PFSK-1 (cell line): ENCODE results near the gene MYBPH.

ENCODE experiments used
- FOXP2 ChIP-seq: optimal IDR thresholded peaks from 2 replicates; pipeline ENCODE3; 2011; ENCODE audit warnings: borderline replicate concordance, control low read depth, inconsistent platforms; ENCODE audit not compliant: insufficient read depth; ENCODE audit errors: extremely low read length, extremely low read depth
- POLR2AphosphoS5 ChIP-seq: IDR thresholded peaks from 2 replicates; pipeline ENCODE4 v1.6.1; 2012; ENCODE audit warnings: low read depth, mild to moderate bottlenecking, control low read depth, low read length, moderate library complexity
- REST ChIP-seq, 2 experiments: IDR thresholded peaks; 2 replicates each; pipeline versions ENCODE4 v1.6.1 to v1.8.0; 2011 to 2012; ENCODE audit warnings: low read depth in 2 of 2, low read length in 2 of 2, control low read depth in 1 of 2, inconsistent platforms in 1 of 2, mild to moderate bottlenecking in 1 of 2, moderate library complexity in 1 of 2; ENCODE audit not compliant: insufficient read depth in 1 of 2
- SIN3A ChIP-seq: IDR thresholded peaks from 2 replicates; pipeline ENCODE4 v1.6.1; 2012; ENCODE audit warnings: mild to moderate bottlenecking, low read length, moderate library complexity, borderline replicate concordance; ENCODE audit not compliant: insufficient read depth
- TAF1 ChIP-seq: IDR thresholded peaks from 2 replicates; pipeline ENCODE4 v1.6.1; 2012; ENCODE audit warnings: low read length, control low read depth, borderline replicate concordance; ENCODE audit not compliant: insufficient read depth

- TF ChIP-seq TAF1 (no peak), POLR2AphosphoS5 (no peak), REST (IDR thresholded peaks at IDR 0.05; ENCODE audit: insufficient read depth in 1 of 2, low read depth in 2 of 2, low read length in 2 of 2) (no peak), SIN3A (no peak), FOXP2 (no peak)
Observed at GRCh38 chr1:203151362-203152157, 24.1 kb downstream of the MYBPH start.
